OCI-LY1 (cell line): ENCODE measurements around the gene TCP11X2.

Experiments
- CTCF ChIP-seq: fragments of 200-600 bp; sonication (generic), shearing (Covaris generic); IDR thresholded peaks from 2 replicates; pipeline ENCODE4 v1.5.1; 2017; ENCODE audit warnings: mild to moderate bottlenecking, antibody characterized with exemption, low read length, moderate library complexity, mixed read lengths
- EZH2 ChIP-seq: fragments of 200-600 bp; sonication (generic), shearing (Covaris generic); IDR thresholded peaks from 2 replicates; pipeline ENCODE4 v1.8.0; 2017; ENCODE audit warnings: borderline replicate concordance, mixed run types, mild to moderate bottlenecking, antibody characterized with exemption, low read length, moderate library complexity, mixed read lengths

GRCh38 chrX:102517326-102517725, 45.7 kb upstream of the TCP11X2 start:
- TF ChIP-seq CTCF: no peak; the same call in 1 of the 2 replicates
- no peak for TF ChIP-seq EZH2
